IMR-90 (cell line): ENCODE results near the gene SH3RF1. TPM values are rescaled to one million over a fixed set of nuclear protein-coding genes. Genes with fewer than 3 reads are reported as not detected.

Source experiments
- ATAC-seq: fragments of 200-7000 bp; cut with Tn5 transposase; 2 replicates; pipeline ENCODE4 v1.9.1; 2020; ENCODE audit warnings: low read depth, mild to moderate bottlenecking, moderate library complexity
- BruUV-seq: library from RNA; stranded (reverse); fragments of 400-500 nt; replicated peaks from 2 replicates; lab custom pipeline; 2021; lab: Mats Ljungman, UMichigan
- CTCF ChIA-PET: fragments of 300-600 bp; formaldehyde crosslinking; extraction: SDS; loops from one replicate; lab custom pipeline; 2021; ENCODE audit warnings: antibody characterized with exemption; lab: Yijun Ruan, JAX
- POLR2A ChIA-PET: fragments of 300-600 bp; sonication (Branson Sonifier 250); formaldehyde crosslinking; loops from one replicate; lab custom pipeline; 2022; ENCODE audit warnings: antibody characterized with exemption; ENCODE audit not compliant: unreplicated experiment; lab: Charles Lee
- DNase-seq: peaks from one replicate; pipeline ENCODE4 v3.0.0; 2013
- H2AFZ ChIP-seq: replicated peaks from 2 replicates; pipeline ENCODE3; 2013; ENCODE audit warnings: low read length, mild to moderate bottlenecking; ENCODE audit not compliant: poor library complexity
- H2AK5ac ChIP-seq: 2 replicates; pipeline ENCODE4 v1.6.1; 2013; ENCODE audit warnings: low read depth, low read length, inconsistent platforms
- H2AK9ac ChIP-seq: replicated peaks from 2 replicates; pipeline ENCODE3; 2013; ENCODE audit warnings: mild to moderate bottlenecking, low read depth, low read length, moderate library complexity; ENCODE audit not compliant: poor library complexity
- H2BK120ac ChIP-seq: 2 replicates; pipeline ENCODE4 v1.6.1; 2013; ENCODE audit warnings: low read depth, low read length, inconsistent platforms
- H2BK15ac ChIP-seq: 3 replicates; pipeline ENCODE4 v1.6.1; 2013; ENCODE audit warnings: low read depth, low read length, inconsistent platforms
- H2BK20ac ChIP-seq: 2 replicates; pipeline ENCODE4 v1.6.1; 2013; ENCODE audit warnings: low read depth, mild to moderate bottlenecking, inconsistent platforms, low read length, moderate library complexity
- H2BK5ac ChIP-seq: 2 replicates; pipeline ENCODE4 v1.6.1; 2013; ENCODE audit warnings: mild to moderate bottlenecking, low read depth, low read length, inconsistent platforms; ENCODE audit not compliant: poor library complexity, severe bottlenecking
- H3K14ac ChIP-seq: replicated peaks from 2 replicates; pipeline ENCODE4 v1.6.1; 2013; ENCODE audit warnings: low read depth, low read length, inconsistent platforms
- H3K18ac ChIP-seq: 2 replicates; pipeline ENCODE4 v1.6.1; 2013; ENCODE audit warnings: low read depth, low read length, control low read depth
- H3K23ac ChIP-seq: 2 replicates; pipeline ENCODE4 v1.6.1; 2013; ENCODE audit warnings: low read depth, low read length, inconsistent platforms
- H3K27ac ChIP-seq: 2 replicates; pipeline ENCODE4 v1.5.1; 2013; ENCODE audit warnings: mild to moderate bottlenecking, control low read depth, low read length; ENCODE audit not compliant: insufficient read depth
- H3K27me3 ChIP-seq: 2 replicates; pipeline ENCODE4 v1.6.1; 2013; ENCODE audit warnings: low read length; ENCODE audit not compliant: control insufficient read depth, insufficient read depth
- H3K36me3 ChIP-seq: 2 replicates; pipeline ENCODE4 v1.6.1; 2013; ENCODE audit warnings: low read length, mixed read lengths; ENCODE audit not compliant: control insufficient read depth, insufficient read depth
- H3K4ac ChIP-seq: 2 replicates; pipeline ENCODE4 v1.6.1; 2013; ENCODE audit warnings: low read depth, low read length, inconsistent platforms
- H3K4me1 ChIP-seq: 2 replicates; pipeline ENCODE4 v1.6.1; 2013; ENCODE audit warnings: low read length, mixed read lengths; ENCODE audit not compliant: control insufficient read depth, insufficient read depth
- H3K4me2 ChIP-seq: 2 replicates; pipeline ENCODE4 v1.6.1; 2013; ENCODE audit warnings: low read depth, mild to moderate bottlenecking, control low read depth, low read length, moderate library complexity
- H3K4me3 ChIP-seq: 2 replicates; pipeline ENCODE4 v1.5.1; 2013; ENCODE audit warnings: low read depth, mild to moderate bottlenecking, control low read depth, low read length, moderate library complexity; ENCODE audit not compliant: insufficient read depth
- H3K56ac ChIP-seq: 2 replicates; pipeline ENCODE4 v1.6.1; 2013; ENCODE audit warnings: low read length, inconsistent platforms; ENCODE audit not compliant: insufficient read depth; ENCODE audit errors: extremely low read depth
- H3K79me1 ChIP-seq, 2 experiments: 2 replicates each; pipeline ENCODE4 v1.6.1; 2013; ENCODE audit warnings: low read length in 2 of 2, inconsistent platforms in 1 of 2, low read depth in 1 of 2
- H3K9ac ChIP-seq: 2 replicates; pipeline ENCODE4 v1.6.1; 2013; ENCODE audit warnings: low read depth, low read length, control low read depth
- H3K9me1 ChIP-seq: 2 replicates; pipeline ENCODE4 v1.6.1; 2013; ENCODE audit warnings: low read length, inconsistent platforms; ENCODE audit not compliant: insufficient read depth
- H3K9me3 ChIP-seq: 2 replicates; pipeline ENCODE4 v1.6.1; 2013; ENCODE audit warnings: low read length; ENCODE audit not compliant: control insufficient read depth, insufficient read depth
- H4K20me1 ChIP-seq: 2 replicates; pipeline ENCODE4 v1.6.1; 2013; ENCODE audit warnings: low read length, inconsistent platforms; ENCODE audit not compliant: insufficient read depth
- H4K5ac ChIP-seq: 2 replicates; pipeline ENCODE4 v1.6.1; 2013; ENCODE audit warnings: mild to moderate bottlenecking, low read depth, low read length, control low read depth
- H4K8ac ChIP-seq, 2 experiments: 2 replicates each; pipeline ENCODE4 v1.6.1; 2013; ENCODE audit warnings: low read depth in 2 of 2, low read length in 2 of 2, control low read depth in 1 of 2, inconsistent platforms in 1 of 2
- H4K91ac ChIP-seq: 2 replicates; pipeline ENCODE4 v1.6.1; 2013; ENCODE audit warnings: low read depth, low read length, inconsistent platforms; ENCODE audit not compliant: insufficient read depth
- CEBPB ChIP-seq: IDR thresholded peaks from 2 replicates; pipeline ENCODE4 v1.6.1; 2012; ENCODE audit warnings: low read depth, low read length, improper control_type of control experiment
- CHD1 ChIP-seq: IDR thresholded peaks from 2 replicates; pipeline ENCODE4 v1.6.1; 2012; ENCODE audit warnings: low read depth, low read length, improper control_type of control experiment
- CTCF ChIP-seq: conservative IDR thresholded peaks from 2 replicates; pipeline ENCODE4 v1.5.1; 2012; ENCODE audit warnings: mild to moderate bottlenecking, low read depth, low read length, improper control_type of control experiment
- FOS ChIP-seq: fragments of 150-350 bp; IDR thresholded peaks from 2 replicates; pipeline ENCODE4 v1.6.1; 2016; ENCODE audit warnings: low read depth, low read length
- MAFK ChIP-seq: IDR thresholded peaks from 2 replicates; pipeline ENCODE4 v1.6.1; 2012; ENCODE audit warnings: low read depth, low read length, improper control_type of control experiment
- MAZ ChIP-seq: IDR thresholded peaks from 2 replicates; pipeline ENCODE4 v1.6.1; 2012; ENCODE audit warnings: low read depth, mild to moderate bottlenecking, low read length, improper control_type of control experiment, moderate library complexity, borderline replicate concordance
- MXI1 ChIP-seq: IDR thresholded peaks from 2 replicates; pipeline ENCODE4 v1.6.1; 2012; ENCODE audit warnings: low read depth, mild to moderate bottlenecking, low read length, moderate library complexity, borderline replicate concordance
- NFE2L2 ChIP-seq: fragments of 150-350 bp; IDR thresholded peaks from 2 replicates; pipeline ENCODE4 v1.6.1; 2016; ENCODE audit warnings: low read depth, mild to moderate bottlenecking, low read length
- POLR2A ChIP-seq: IDR thresholded peaks from 2 replicates; pipeline ENCODE4 v1.6.1; 2012; ENCODE audit warnings: mild to moderate bottlenecking, low read depth, low read length
- RAD21 ChIP-seq: IDR thresholded peaks from 2 replicates; pipeline ENCODE4 v1.6.1; 2012; ENCODE audit warnings: low read length, improper control_type of control experiment
- RCOR1 ChIP-seq: IDR thresholded peaks from 2 replicates; pipeline ENCODE4 v1.6.1; 2012; ENCODE audit warnings: mild to moderate bottlenecking, low read length, improper control_type of control experiment; ENCODE audit not compliant: insufficient replicate concordance
- RFX5 ChIP-seq: IDR thresholded peaks from 2 replicates; pipeline ENCODE4 v1.8.0; 2012; ENCODE audit warnings: low read depth, mild to moderate bottlenecking, low read length, moderate library complexity
- SMC3 ChIP-seq: fragments of 150-350 bp; IDR thresholded peaks from 2 replicates; pipeline ENCODE4 v1.6.1; 2016; ENCODE audit warnings: low read depth, mild to moderate bottlenecking, antibody characterized with exemption, low read length, moderate library complexity
- WGBS, 2 experiments: methylation state at CpG; one replicate each; pipeline versions ENCODE4 v1.1.5 to v1.1.7; 2013; ENCODE audit warnings: missing lambda C conversion rate in 2 of 2; ENCODE audit not compliant: insufficient read length in 1 of 2; ENCODE audit errors: extremely low coverage in 2 of 2; 5-methylcytosine and 5-hydroxymethylcytosine counted together
- dilution Hi-C: fragments of 300-500 bp; cut with HindIII; formaldehyde crosslinking; loops from one replicate; pipeline ENCODE4 v1.14.3; 2018; ENCODE audit warnings: low sequenced_read_pairs; ENCODE audit not compliant: unreplicated experiment
- in situ Hi-C: fragments of 300-500 bp; cut with MboI; formaldehyde crosslinking; loops from 3 replicates; pipeline ENCODE4 v1.14.3; 2019; ENCODE audit warnings: low sequenced_read_pairs, inconsistent platforms, mixed read lengths
- intact Hi-C: fragments of 100-400 bp; cut with micrococcal nuclease; formaldehyde crosslinking; loops from 2 replicates; pipeline ENCODE4 v1.10.0; 2022
- polyA plus RNA-seq, 3 experiments: library from polyadenylated mRNA; depleted of rRNA; stranded (reverse); fragments of >200 nt; gene quantifications; 2 replicates each; pipeline ENCODE4 v1.2.3, GENCODE V29; 2012; ENCODE audit warnings: low replicate concordance in 1 of 3
- total RNA-seq: library from RNA; depleted of rRNA; stranded (reverse); fragments of >200 nt; gene quantifications from 2 replicates; pipeline ENCODE4 v1.2.3, GENCODE V29; 2012
- TF ChIP-seq, protein P1 (sequence below): fragments of 150-350 bp; IDR thresholded peaks from 2 replicates; pipeline ENCODE4 v1.6.1; 2017; ENCODE audit warnings: mild to moderate bottlenecking, antibody characterized with exemption, low read length, low read depth

Gene SH3RF1
- total and polyA plus RNA-seq, 2 of the 4 experiments (the other 2 are of a cell fraction), result 22.0 to 29.8 TPM

GRCh38 chr4:169269916-169270809, 593 bp downstream of the SH3RF1 start:
- peak overlapping the region; percentile 92 for H3K9ac ChIP-seq
- peak overlapping the region; percentile 92 for H2AK9ac ChIP-seq
- H3K56ac ChIP-seq, result peak overlapping the region; percentile 94
- peak overlapping the region; percentile 12; the same call in 1 of the 3 replicates for H2BK15ac ChIP-seq
- WGBS, 2 experiments, result 0% methylated on average over 7 of the region's 62 CpGs; no CpG with 5 or more reads in 1 of the 2 experiments
- H3K14ac ChIP-seq, result peak overlapping the region; percentile 93
- peak overlapping the region; percentile 11 to 86 for H4K8ac ChIP-seq
- peak overlapping the region; percentile 50; the same call in 1 of the 2 replicates for H2BK20ac ChIP-seq
- H3K36me3 ChIP-seq, result no peaks in the 10 kb centered on the region; the same call in 1 of the 2 replicates
- DNase-seq, result no peak
- peak overlapping the region; percentile 68 for H3K18ac ChIP-seq
- peaks cover 17% of the 10 kb centered on the region; the same call in 1 of the 2 replicates for H4K20me1 ChIP-seq
- ChIA-PET CTCF (interaction anchor here (1.1 to 1.5 kb wide), 5 partner anchors 9 to 260 kb away, joined by 3 to 4 read pairs (median 4); partner anchors contain the start of gene CBR4), POLR2A (interaction anchor here (0.5 to 1.3 kb wide), 3 partner anchors 87 to 260 kb away, joined by 4 to 10 read pairs (median 4); partner anchors contain the start of gene CBR4)
- H2AK5ac ChIP-seq, result peak overlapping the region; percentile 18; the same call in 1 of the 2 replicates
- peak overlapping the region; percentile 75 for H2BK120ac ChIP-seq
- peak overlapping the region; percentile 88 for H2AFZ ChIP-seq
- dilution Hi-C loops, result no loop called here
- peak overlapping the region; percentile 91 for H3K4ac ChIP-seq
- peak overlapping the region; percentile 89 for H3K23ac ChIP-seq
- H3K4me1 ChIP-seq, result peaks cover 9% of the 10 kb centered on the region
- peak overlapping the region; percentile 94 for H3K4me3 ChIP-seq
- peaks cover 6% of the 10 kb centered on the region for H3K9me1 ChIP-seq
- H4K5ac ChIP-seq, result peak overlapping the region; percentile 53
- H3K79me1 ChIP-seq, result peaks cover 0 to 21% of the 10 kb centered on the region in 2 experiments; a peak in 2 of 4 replicates
- no peaks in the 10 kb centered on the region for H3K27me3 ChIP-seq
- peak overlapping the region; percentile 86 for H2BK5ac ChIP-seq
- peak overlapping the region; percentile 84 for H3K27ac ChIP-seq
- peak overlapping the region; percentile 84 for H3K4me2 ChIP-seq
- intact Hi-C loops, result loop anchor here (1.0 to 10.0 kb wide), 8 partner anchors 47 to 1085 kb away; no protein-coding TSS in a partner anchor
- H3K9me3 ChIP-seq, result no peaks in the 10 kb centered on the region
- BruUV-seq, result no TSS peak
- peak; percentile 33 for ATAC-seq
- in situ Hi-C loops, result loop anchor here (10.0 kb wide), 2 partner anchors 215 to 255 kb away; partner anchors contain the start of gene CBR4
- peak overlapping the region; percentile 56 for H4K91ac ChIP-seq
- TF ChIP-seq SMC3, result peak; percentile 2; the same call in 1 of the 2 replicates
- no peak for TF ChIP-seq CHD1
- TF ChIP-seq NFE2L2, result no peak
- no peak for TF ChIP-seq RCOR1
- no peak for TF ChIP-seq MAFK
- TF ChIP-seq POLR2A, result no peak; the same call in 1 of the 2 replicates
- TF ChIP-seq RAD21, result no peak; the same call in 1 of the 2 replicates
- TF ChIP-seq MAZ, result no peak
- peak; percentile 61 for TF ChIP-seq CEBPB
- no peak for TF ChIP-seq FOS
- no peak; the same call in 1 of the 2 replicates for TF ChIP-seq MXI1
- no peak for TF ChIP-seq RFX5
- TF ChIP-seq, protein P1, sequence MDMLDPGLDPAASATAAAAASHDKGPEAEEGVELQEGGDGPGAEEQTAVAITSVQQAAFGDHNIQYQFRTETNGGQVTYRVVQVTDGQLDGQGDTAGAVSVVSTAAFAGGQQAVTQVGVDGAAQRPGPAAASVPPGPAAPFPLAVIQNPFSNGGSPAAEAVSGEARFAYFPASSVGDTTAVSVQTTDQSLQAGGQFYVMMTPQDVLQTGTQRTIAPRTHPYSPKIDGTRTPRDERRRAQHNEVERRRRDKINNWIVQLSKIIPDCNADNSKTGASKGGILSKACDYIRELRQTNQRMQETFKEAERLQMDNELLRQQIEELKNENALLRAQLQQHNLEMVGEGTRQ, result no peak
- 0 out of 2 replicates have a peak, but pooled peaks have one; percentile 12 for TF ChIP-seq CTCF
